Astrocyte of the hippocampus (primary cell): ENCODE results near the gene C4BPA.

Experiments used
- DNase-seq: peaks from one replicate; pipeline ENCODE4 v3.0.0; 2011; ENCODE audit warnings: low read depth, low spot score

C4BPA gene

DNA sequence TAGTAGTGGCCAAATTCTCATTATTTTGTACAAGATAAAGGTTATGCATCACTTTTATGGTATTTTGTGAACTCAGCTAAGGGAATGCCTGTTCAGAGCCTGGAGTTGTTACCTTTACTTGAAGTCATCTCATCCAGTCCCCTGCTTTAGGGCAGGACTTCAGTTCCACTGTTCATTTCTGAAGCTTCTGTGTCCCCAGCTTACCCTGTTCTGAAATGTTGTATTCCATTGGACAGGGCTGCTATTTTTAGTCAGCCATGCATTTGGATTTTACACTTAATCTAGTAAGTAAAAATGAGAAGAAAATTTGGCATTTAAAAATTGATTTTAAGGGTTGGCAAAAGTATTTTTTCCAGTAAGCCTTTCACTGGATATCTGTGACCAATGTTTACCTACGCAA is 27.0 kb upstream of the C4BPA start:
- DNase-seq: no peak

- peak; percentile 88 for DNase-seq
These were observed 26.3 kb upstream of the C4BPA start for GRCh38 chr1:207077470-207078377.

GRCh38 chr1:207078578-207079132 is 25.4 kb upstream of the C4BPA start:
- no peak for DNase-seq

- no peak for DNase-seq
These were observed 24.3 kb upstream of the C4BPA start for GRCh38 chr1:207079706-207080241.

DNA sequence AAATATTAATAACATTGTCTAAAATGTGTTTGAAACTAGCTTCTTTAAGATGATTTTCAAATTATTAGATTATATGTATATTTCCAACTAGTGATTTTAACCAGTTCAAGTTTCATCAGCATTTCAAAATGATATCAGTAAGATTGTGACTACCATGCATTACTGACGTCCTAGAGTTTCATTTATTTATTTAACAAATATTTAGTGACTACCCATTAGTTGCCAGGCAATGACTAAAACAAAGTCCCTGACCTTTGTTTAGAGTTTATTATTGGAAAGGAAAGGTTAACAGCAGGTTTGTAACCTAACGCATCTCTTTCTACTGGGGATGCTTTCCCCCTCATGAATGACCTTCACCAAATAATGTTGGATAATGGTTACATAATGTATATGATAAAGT is 22.9 kb upstream of the C4BPA start:
- DNase-seq: no peak

GRCh38 chr1:207081806-207082205 is 22.2 kb upstream of the C4BPA start:
- no peak for DNase-seq

DNA sequence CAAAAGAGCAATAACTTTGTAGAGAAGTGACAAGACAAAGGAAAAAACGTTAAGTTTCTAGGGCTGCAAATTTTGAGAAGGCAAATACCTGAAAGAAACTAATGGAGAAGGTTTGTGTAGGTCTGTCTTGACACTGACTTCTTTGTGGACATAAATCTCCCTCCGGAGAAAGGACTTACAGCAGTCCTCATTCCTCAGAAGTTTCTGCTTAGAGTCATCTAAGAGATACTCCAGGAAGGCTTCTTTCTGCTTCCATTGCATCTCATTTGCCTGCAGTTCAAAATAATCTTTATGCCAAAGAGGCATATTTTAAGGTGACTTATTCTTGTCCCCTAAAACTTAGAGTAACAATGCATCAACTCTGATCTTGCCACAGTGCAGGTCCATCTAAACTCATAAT is 19.8 kb upstream of the C4BPA start:
- DNase-seq: no peak

- DNase-seq: peak; percentile 81
These were observed 19.3 kb upstream of the C4BPA start for GRCh38 chr1:207084701-207085180.

DNA sequence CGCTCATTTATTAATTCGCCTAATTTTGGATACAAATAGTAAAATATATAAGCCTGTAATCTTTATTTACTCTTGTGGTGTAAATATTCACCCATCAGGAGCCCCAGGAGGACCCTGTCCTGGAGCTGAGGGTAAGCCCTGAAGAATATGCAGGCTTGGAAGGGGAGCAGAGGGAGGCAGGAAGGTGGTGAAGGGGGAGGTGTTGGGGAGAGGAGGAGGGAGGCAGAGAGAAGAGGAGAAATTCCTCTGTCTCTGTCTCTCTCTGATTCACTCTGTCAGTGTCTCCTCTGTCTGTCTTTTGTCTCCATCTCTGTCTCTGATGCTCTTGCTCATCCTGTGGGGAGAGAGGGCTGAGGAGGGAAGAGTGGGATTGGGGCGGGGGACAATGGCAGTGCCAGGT is 18.1 kb upstream of the C4BPA start:
- DNase-seq: no peak

- DNase-seq: peak; percentile 29
These were observed 15.9 kb upstream of the C4BPA start for GRCh38 chr1:207088161-207088560.

- peak; percentile 35 for DNase-seq
These were observed 15.1 kb upstream of the C4BPA start, which contains the start of gene C4BPB for GRCh38 chr1:207088701-207089626. TSS of gene C4BPB (plus strand) at chr1:207088860. CDS start at chr1:207089532, 672 bp downstream.

DNA sequence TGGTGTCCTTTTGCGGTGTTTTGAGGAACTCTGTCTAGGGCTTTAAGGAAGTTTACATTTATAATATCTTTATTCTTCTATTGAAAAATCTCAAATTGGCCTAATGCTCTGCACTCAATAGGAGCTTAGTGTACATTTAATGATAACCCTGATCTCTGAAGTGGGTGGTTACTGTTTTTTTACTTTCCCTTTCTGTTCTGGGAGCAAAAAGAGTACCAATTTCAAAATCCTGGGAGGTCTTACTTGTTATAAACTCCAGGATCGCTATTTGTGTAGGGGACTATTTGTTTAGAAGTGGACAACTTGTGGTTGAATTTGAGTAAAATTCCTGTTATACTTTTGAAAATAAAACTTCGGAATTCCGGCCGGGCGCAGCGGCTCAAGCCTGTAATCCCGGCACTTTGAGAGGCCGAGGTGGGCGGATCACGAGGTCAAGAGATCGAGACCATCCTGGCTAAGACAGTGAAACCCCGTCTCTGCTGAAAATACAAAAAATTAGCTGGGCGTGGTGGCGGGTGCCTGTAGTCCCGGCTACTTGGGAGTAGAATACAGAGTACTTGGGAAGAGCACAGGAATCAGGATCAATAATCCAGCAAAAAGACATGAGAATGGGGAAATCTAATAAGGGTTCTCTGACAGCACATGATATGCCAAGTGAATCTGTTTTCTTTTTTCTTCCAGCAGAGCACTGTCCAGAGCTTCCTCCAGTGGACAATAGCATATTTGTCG is 14.2 kb upstream of the C4BPA start:
- no peak for DNase-seq

GRCh38 chr1:207091200-207091908 is 12.7 kb upstream of the C4BPA start:
- DNase-seq: no peak

- DNase-seq: no peak
These were observed 10.1 kb upstream of the C4BPA start for GRCh38 chr1:207093944-207094343.

DNA sequence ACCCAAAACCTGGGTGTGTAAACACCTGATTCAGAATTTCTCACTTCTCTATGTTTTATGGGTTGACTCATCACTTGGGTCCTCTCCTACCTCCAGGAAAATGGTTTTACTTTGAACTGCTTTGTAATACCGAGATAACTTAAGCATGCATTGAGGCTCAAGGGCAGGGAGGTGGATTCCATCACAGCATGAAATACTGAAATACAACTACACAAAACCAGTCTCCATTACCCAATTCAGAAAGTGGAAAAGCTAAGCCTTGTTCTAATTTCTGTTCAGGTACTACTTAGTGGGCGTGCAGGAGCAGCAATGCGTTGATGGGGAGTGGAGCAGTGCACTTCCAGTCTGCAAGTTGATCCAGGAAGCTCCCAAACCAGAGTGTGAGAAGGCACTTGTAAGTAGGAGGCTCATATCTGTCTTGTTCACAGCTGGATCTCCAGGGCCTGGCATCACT is 6.1 kb upstream of the C4BPA start:
- no peak for DNase-seq

DNA sequence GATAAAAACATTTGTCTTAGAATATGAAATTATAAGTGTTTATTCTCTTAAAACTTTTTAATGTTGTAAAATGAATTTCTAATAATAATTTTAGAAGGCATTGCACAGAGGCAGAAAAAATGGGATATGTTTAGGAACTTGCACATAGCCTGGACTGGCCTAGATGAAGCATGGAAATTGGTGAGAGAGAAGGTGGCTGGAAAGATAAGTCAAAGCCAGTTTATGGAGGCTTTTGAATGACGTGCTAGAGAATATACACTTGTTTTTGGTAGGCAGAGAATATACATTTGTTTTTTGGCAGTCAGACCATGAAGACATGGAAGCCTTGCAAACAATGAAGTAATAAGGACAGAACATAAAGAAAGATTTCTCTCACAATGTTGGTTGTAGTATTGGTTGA is 2.3 kb upstream of the C4BPA start:
- DNase-seq: no peak

DNA sequence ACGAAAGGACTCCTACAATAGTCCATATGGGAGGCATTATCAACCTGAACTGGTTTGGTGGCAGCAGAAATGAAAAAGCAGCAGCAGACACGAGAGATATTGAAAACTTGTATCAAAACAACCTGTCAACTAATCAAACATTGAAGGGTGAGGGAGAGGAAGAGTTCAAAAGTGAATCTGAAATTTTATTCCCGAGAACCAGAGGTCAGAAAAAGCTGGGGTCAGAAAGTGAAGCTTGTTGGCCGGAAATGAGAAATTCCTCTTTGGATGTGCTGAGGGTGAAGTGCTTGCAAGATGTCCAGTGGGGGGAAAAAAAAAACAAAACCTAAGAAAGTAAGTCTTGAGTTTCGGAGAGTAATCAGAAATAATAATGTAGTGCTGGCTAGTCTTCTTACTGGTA is 1.9 kb upstream of the C4BPA start:
- DNase-seq: no peak

DNA sequence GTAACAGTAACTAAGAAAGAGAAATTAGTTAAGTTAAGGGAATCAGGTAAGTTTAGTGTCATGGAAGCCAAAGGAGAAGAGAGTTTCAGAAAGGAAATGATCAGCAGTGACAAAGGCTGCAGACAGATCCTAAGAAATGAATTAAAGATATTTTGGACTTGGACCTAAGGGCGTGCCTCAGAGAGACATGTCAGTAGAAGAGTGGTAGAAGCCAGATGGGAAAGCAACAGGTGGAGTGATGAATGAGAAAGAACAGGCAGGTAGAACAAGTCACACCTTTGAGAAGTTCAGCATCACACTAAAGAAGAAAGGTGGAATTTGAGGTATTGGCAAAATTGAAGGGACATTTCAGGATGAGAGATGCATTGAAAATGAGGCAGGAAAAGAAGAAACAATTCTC is 1.4 kb upstream of the C4BPA start:
- no peak for DNase-seq

GRCh38 chr1:207109004-207109403 is 5.0 kb downstream of the C4BPA start:
- no peak for DNase-seq

- no peak for DNase-seq
These were observed 8.7 kb downstream of the C4BPA start for GRCh38 chr1:207112616-207113296.
